Right atrium auricular region (tissue), 2 donors: ENCODE results near the gene EEF1A2. TPM values are rescaled to one million over a fixed set of nuclear protein-coding genes. Genes with fewer than 3 reads are reported as not detected.
A peak's percentile ranks its signal among the peaks of the same experiment; 100 is the strongest.
"Not testable (repeated sequence)": the region's sequence is repeated elsewhere in the genome, so short reads cannot be mapped to it uniquely, and the experiment has no call there.

Experiments used
- DNase-seq: peaks from one replicate; pipeline ENCODE4 v3.0.0-alpha.2; 2019; ENCODE audit warnings: low spot score
- H3K27ac ChIP-seq, 2 donors: fragments of 200-600 bp; sonication (generic); 1 replicate in 1 of 2; 2 replicates in 1 of 2; pipeline ENCODE4 v1.5.1; 2016 to 2019
- H3K27me3 ChIP-seq, 2 donors: fragments of 200-600 bp; sonication (generic); one replicate each; pipeline versions ENCODE4 v1.5.1 to v1.6.0; 2017 to 2019
- H3K36me3 ChIP-seq: fragments of 200-600 bp; sonication (generic); one replicate; pipeline ENCODE4 v1.5.1; 2016
- H3K4me1 ChIP-seq, 2 donors: fragments of 200-600 bp; sonication (generic); one replicate each; pipeline versions ENCODE4 v1.5.1 to v1.6.0; 2017 to 2019
- H3K4me3 ChIP-seq, 2 donors: fragments of 200-600 bp; sonication (generic); 1 replicate in 1 of 2; 2 replicates in 1 of 2; pipeline ENCODE4 v1.5.1; 2017 to 2019; ENCODE audit warnings: mild to moderate bottlenecking in 1 of 2, moderate library complexity in 1 of 2
- H3K9me3 ChIP-seq, 2 donors: fragments of 200-600 bp; sonication (generic); one replicate each; pipeline ENCODE4 v1.5.1; 2019
- CTCF ChIP-seq, 2 donors: fragments of 200-600 bp; sonication (generic); IDR thresholded peaks; one replicate each; pipeline ENCODE4 v1.5.1; 2019; ENCODE audit warnings: antibody characterized with exemption in 2 of 2
- total RNA-seq, 2 donors: library from RNA; depleted of rRNA; stranded (reverse); fragments of >200 nt; gene quantifications; one replicate each; pipeline ENCODE4 v1.1.0, GENCODE V29; 2016

Gene EEF1A2
- total RNA-seq, 2 donors from 2014 or later, result 797 to 886 TPM

- peaks cover 0 to 23% of the 10 kb centered on the region in 2 donors for H3K4me1 ChIP-seq
- no peak for TF ChIP-seq CTCF (IDR thresholded peaks at IDR 0.05)
- peaks cover 6% of the 10 kb centered on the region for H3K36me3 ChIP-seq
- peak overlapping the region; percentile 7 to 47 for H3K27ac ChIP-seq
- H3K9me3 ChIP-seq, result no peaks in the 10 kb centered on the region
- peaks cover 0 to 3% of the 10 kb centered on the region in 2 donors for H3K27me3 ChIP-seq
- DNase-seq, result no peak
- no peak overlapping the region for H3K4me3 ChIP-seq
Measured at GRCh38 chr20:63484236-63484635, 14.6 kb downstream of the EEF1A2 start.

GRCh38 chr20:63483834-63484233 is 15.0 kb downstream of the EEF1A2 start:
- Histone ChIP-seq H3K36me3 (peaks cover 6% of the 10 kb centered on the region), H3K4me1 (peaks cover 0 to 21% of the 10 kb centered on the region in 2 donors), H3K27me3 (peaks cover 0 to 3% of the 10 kb centered on the region in 2 donors), H3K9me3 (no peaks in the 10 kb centered on the region), H3K27ac (peak overlapping the region; percentile 16 to 47), H3K4me3 (no peak overlapping the region)
- TF ChIP-seq CTCF (IDR thresholded peaks at IDR 0.05), result no peak
- no peak for DNase-seq

GRCh38 chr20:63482021-63482587 is 16.8 kb downstream of the EEF1A2 start:
- no peak for TF ChIP-seq CTCF (IDR thresholded peaks at IDR 0.05)
- H3K4me1 ChIP-seq, result peaks cover 0 to 15% of the 10 kb centered on the region in 2 donors
- H3K4me3 ChIP-seq, result no peak overlapping the region
- no peaks in the 10 kb centered on the region for H3K36me3 ChIP-seq
- H3K27me3 ChIP-seq, result no peaks in the 10 kb centered on the region
- H3K9me3 ChIP-seq, result no peaks in the 10 kb centered on the region
- H3K27ac ChIP-seq, result no peak overlapping the region
- DNase-seq, result no peak

GRCh38 chr20:63481503-63481902 is 17.4 kb downstream of the EEF1A2 start:
- Histone ChIP-seq H3K36me3 (no peaks in the 10 kb centered on the region), H3K27ac (no peak overlapping the region), H3K4me3 (no peak overlapping the region), H3K9me3 (no peaks in the 10 kb centered on the region), H3K4me1 (peaks cover 0 to 15% of the 10 kb centered on the region in 2 donors), H3K27me3 (no peaks in the 10 kb centered on the region)
- no peak for TF ChIP-seq CTCF (IDR thresholded peaks at IDR 0.05)
- no peak for DNase-seq

- H3K9me3 ChIP-seq, H3K36me3 ChIP-seq, DNase-seq, H3K27ac ChIP-seq, H3K27me3 ChIP-seq, H3K4me3 ChIP-seq: not testable (repeated sequence)
- peaks cover 0 to 15% of the 10 kb centered on the region in 2 donors for H3K4me1 ChIP-seq
Measured at GRCh38 chr20:63479695-63480419, 19.0 kb downstream of the EEF1A2 start.

- peaks cover 7 to 15% of the 10 kb centered on the region in 2 donors for H3K27me3 ChIP-seq
- no peak for DNase-seq
- no peak overlapping the region for H3K4me3 ChIP-seq
- H3K4me1 ChIP-seq, result peaks cover 0 to 12% of the 10 kb centered on the region in 2 donors
- TF ChIP-seq CTCF (IDR thresholded peaks at IDR 0.05), result no peak
- H3K27ac ChIP-seq, result no peak overlapping the region
- H3K36me3 ChIP-seq, result no peaks in the 10 kb centered on the region
- no peaks in the 10 kb centered on the region for H3K9me3 ChIP-seq
Measured at GRCh38 chr20:63478346-63479302, 20.3 kb downstream of the EEF1A2 start.
